Esophagus muscularis mucosa (tissue), 4 donors: ENCODE data around the gene UBL3.

Source experiments
- EP300 ChIP-seq: sonication (generic); formaldehyde crosslinking; IDR thresholded peaks from one replicate; pipeline ENCODE4 v1.6.1; 2017; ENCODE audit warnings: antibody characterized with exemption
- POLR2A ChIP-seq: fragments of 450-650 bp; IDR thresholded peaks from one replicate; pipeline ENCODE4 v1.6.1; 2017; ENCODE audit warnings: antibody characterized with exemption, moderate library complexity, mild to moderate bottlenecking, low read depth
- POLR2AphosphoS5 ChIP-seq, 2 donors: sonication (generic); formaldehyde crosslinking; IDR thresholded peaks; one replicate each; pipeline ENCODE4 v1.6.1; 2017; ENCODE audit warnings: antibody characterized with exemption in 2 of 2
- TF ChIP-seq, protein P1 (sequence below), 3 experiments: fragments of 200-600 bp in 2 of 3; fragments of 450-650 bp in 1 of 3; sonication (generic) in 2 of 3; IDR thresholded peaks; one replicate each; pipeline ENCODE4 v1.5.1; 2017 to 2019; ENCODE audit warnings: antibody characterized with exemption in 3 of 3, mild to moderate bottlenecking in 2 of 3, moderate library complexity in 1 of 3

DNA sequence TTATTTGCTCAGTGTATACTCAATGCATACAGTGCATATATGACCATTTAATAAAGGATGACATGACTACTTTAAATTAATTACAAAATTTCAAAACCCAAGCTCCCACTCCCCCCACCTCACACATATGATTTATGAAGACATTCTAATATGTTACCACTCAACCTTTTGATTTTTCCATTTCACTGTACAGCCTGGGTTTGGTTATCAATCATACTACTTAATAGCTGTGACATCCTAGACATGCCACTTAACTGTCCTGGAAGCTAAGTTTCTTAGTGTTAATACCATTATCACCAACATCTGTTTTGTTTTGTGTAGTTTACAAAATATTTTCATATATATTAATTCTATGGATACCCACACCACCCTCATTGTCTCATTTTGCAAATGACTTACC lies 42.2 kb downstream of the UBL3 start:
- TF ChIP-seq EP300 = no peak
- TF ChIP-seq, protein P1, sequence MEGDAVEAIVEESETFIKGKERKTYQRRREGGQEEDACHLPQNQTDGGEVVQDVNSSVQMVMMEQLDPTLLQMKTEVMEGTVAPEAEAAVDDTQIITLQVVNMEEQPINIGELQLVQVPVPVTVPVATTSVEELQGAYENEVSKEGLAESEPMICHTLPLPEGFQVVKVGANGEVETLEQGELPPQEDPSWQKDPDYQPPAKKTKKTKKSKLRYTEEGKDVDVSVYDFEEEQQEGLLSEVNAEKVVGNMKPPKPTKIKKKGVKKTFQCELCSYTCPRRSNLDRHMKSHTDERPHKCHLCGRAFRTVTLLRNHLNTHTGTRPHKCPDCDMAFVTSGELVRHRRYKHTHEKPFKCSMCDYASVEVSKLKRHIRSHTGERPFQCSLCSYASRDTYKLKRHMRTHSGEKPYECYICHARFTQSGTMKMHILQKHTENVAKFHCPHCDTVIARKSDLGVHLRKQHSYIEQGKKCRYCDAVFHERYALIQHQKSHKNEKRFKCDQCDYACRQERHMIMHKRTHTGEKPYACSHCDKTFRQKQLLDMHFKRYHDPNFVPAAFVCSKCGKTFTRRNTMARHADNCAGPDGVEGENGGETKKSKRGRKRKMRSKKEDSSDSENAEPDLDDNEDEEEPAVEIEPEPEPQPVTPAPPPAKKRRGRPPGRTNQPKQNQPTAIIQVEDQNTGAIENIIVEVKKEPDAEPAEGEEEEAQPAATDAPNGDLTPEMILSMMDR (IDR thresholded peaks at IDR 0.05) = no peak
- no peak for TF ChIP-seq POLR2AphosphoS5 (IDR thresholded peaks at IDR 0.05)
- no peak for TF ChIP-seq POLR2A
